ENCODE data around the gene MRGPRG.

DNA sequence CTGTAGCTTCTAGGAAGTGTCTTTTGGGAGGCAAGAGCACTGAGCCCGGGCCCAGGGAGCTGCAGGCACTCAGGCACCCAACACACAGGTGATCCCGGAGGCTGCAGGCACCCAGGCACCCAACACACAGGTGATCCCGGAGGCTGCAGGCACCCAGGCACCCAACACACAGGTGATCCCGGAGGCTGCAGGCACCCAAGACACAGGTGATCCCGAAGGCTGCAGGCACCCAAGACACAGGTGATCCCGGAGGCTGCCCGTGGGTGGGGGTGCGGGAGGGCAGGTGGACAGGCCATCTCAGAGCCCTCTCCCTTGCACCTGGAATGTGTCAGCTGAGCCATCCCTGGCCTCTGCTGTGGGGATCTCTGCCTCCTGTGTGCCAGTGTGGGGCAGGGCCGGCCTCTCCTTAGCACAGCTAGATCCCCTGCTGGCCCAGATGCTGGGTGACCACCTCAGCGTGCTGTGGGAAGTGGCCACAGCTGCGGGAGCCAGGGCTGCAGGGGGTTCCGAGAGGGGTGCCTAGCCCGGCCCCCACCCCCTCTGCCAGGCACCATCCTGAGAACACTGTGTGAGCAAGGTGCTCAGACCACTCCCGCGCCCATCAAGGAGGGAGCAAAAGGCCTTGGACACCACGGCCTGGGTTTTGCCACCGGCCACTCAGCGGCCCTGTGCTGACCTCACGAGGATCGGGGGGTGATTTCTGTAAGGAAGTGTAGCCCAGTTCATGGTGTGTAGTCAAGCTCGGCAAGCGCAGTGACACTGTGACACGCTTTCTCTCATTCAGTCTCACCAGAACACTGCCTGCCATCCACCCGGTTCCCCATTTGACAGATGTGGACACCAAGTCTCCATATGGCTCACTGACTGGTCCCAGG lies 14.2 kb downstream of the MRGPRG start:
- TF ChIP-seq CTCF (IDR thresholded peaks at IDR 0.05; ENCODE audit: low read depth, low read length) (no peak), EZH2phosphoT487 (IDR thresholded peaks at IDR 0.05; ENCODE audit: low read depth) (no peak)

All from OCI-LY3 (cell line).